ENCODE results near the gene ARID1B.

ARID1B gene

DNA sequence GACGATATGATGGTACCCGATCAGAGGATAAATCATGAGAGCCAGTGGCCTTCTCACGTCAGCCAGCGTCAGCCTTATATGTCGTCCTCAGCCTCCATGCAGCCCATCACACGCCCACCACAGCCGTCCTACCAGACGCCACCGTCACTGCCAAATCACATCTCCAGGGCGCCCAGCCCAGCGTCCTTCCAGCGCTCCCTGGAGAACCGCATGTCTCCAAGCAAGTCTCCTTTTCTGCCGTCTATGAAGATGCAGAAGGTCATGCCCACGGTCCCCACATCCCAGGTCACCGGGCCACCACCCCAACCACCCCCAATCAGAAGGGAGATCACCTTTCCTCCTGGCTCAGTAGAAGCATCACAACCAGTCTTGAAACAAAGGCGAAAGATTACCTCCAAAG, 423.9 kb downstream of the ARID1B start:
- DNase-seq: no peak

DNA sequence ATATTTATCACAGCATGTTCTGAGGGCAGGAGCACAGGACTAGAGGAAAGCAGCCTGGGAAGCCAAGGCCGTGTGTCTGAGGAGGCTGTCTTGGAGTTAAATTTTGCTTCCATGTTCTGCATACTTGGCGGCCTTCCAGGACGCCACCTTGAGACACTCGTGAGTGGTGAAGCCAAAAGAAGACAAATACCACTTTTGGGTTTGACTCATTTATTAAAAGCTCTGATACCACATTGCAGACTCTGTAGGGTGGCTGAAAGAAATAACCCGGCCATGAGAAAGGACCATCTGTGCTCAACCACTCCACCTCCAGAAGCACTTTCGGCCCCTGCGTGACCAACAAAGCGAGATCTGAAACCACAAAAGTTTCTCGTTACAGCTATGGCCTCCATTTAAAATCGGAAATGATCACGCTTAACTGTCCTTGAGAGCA, 426.1 kb downstream of the ARID1B start:
- DNase-seq: no peak

DNA sequence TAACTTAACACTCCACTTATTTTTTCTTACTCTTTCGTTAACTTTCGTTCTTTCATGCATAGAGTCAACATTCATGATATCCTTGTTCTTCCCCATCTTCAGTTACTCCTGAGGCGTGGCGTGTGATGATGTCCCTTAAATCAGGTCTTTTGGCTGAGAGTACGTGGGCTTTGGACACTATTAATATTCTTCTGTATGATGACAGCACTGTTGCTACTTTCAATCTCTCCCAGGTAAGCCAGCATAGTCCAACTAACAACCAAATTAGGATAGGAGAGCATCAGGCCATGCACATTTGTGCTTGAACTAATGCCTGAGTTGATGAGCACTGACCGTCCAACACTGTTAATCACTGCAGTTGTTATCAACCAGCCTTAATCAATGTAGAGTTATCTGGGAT, 426.6 kb downstream of the ARID1B start:
- no peak for DNase-seq

DNA sequence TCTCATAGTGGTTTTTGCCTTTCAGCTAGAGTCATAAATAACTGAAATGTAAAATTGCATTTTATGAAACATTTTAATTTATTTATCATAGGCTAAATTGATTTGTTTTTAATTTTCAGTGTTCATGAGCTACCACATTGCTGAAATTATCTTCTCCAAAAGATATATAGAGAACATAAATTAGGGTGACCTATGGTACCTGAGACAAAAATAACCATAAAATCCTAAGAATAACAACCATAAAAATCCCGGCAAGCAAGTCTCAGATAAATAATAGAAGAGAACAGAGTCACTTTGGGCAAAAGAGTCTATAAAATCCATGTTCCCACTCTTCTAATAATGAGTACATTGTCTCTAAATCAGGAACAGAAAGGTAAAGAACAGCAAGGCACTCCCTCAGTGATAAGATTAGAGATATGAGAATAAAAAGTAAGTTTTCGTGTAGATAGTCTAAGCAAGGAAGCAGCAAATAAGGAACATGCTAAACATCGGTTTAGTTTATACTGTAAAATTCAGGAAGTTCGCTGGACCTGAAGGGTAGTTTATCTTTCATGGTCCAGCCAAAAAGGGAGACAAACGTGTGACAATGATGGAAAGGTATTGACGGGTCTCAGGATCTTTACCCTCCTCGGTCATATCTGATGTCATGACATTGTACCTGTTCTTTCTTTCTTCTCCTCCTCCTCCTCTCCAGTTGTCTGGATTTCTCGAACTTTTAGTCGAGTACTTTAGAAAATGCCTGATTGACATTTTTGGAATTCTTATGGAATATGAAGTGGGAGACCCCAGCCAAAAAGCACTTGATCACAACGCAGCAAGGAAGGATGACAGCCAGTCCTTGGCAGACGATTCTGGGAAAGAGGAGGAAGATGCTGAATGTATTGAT, 428.5 kb downstream of the ARID1B start:
- no peak for DNase-seq

DNA sequence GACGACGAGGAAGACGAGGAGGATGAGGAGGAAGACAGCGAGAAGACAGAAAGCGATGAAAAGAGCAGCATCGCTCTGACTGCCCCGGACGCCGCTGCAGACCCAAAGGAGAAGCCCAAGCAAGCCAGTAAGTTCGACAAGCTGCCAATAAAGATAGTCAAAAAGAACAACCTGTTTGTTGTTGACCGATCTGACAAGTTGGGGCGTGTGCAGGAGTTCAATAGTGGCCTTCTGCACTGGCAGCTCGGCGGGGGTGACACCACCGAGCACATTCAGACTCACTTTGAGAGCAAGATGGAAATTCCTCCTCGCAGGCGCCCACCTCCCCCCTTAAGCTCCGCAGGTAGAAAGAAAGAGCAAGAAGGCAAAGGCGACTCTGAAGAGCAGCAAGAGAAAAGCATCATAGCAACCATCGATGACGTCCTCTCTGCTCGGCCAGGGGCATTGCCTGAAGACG, 429.2 kb downstream of the ARID1B start:
- no peak for DNase-seq

DNA sequence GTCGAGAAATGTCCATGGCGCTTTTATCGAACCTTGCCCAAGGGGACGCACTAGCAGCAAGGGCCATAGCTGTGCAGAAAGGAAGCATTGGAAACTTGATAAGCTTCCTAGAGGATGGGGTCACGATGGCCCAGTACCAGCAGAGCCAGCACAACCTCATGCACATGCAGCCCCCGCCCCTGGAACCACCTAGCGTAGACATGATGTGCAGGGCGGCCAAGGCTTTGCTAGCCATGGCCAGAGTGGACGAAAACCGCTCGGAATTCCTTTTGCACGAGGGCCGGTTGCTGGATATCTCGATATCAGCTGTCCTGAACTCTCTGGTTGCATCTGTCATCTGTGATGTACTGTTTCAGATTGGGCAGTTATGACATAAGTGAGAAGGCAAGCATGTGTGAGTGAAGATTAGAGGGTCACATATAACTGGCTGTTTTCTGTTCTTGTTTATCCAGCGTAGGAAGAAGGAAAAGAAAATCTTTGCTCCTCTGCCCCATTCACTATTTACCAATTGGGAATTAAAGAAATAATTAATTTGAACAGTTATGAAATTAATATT, 430.4 kb downstream of the ARID1B start:
- DNase-seq: no peak

DNA sequence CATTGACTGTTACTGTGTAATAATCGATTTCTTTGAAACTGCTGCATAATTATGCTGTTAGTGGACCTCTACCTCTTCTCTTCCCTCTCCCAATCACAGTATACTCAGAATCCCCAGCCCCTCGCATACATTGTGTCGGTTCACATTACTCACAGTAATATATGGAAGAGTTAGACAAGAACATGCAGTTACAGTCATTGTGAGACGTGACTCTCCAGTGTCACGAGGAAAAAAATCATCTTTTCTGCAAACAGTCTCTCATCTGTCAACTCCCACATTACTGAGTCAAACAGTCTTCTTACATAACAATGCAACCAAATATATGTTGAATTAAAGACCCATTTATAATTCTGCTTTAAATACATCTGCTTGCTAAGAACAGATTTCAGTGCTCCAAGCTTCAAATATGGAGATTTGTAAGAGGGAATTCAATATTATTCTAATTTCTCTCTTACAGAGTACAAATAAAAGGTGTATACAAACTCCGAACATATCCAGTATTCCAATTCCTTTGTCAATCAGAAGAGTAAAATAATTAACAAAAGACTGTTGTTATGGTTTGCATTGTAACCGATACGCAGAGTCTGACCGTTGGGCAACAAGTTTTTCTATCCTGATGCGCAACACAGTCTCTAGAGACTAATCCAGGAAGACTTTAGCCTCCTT, 432.8 kb downstream of the ARID1B start:
- no peak for DNase-seq

DNA sequence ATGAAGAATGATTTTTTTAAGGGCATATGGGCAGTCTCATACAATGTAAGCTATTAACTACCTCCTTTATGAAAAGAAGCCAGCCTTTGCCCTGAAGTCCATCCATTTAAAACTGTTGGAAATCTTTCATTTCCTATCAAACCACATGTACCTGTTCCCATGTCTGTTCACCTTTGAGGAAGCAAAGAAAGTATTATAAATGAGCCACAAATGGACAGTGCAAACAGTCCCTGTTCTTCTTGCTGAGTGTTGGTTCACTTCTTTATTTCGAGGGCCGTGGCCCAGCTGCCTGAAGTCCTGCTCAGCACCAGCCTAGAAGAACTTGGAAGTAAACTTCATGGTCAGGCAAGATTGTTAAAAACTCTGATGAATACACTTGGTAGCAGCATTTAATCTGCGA, 433.8 kb downstream of the ARID1B start:
- DNase-seq: no peak

DNA sequence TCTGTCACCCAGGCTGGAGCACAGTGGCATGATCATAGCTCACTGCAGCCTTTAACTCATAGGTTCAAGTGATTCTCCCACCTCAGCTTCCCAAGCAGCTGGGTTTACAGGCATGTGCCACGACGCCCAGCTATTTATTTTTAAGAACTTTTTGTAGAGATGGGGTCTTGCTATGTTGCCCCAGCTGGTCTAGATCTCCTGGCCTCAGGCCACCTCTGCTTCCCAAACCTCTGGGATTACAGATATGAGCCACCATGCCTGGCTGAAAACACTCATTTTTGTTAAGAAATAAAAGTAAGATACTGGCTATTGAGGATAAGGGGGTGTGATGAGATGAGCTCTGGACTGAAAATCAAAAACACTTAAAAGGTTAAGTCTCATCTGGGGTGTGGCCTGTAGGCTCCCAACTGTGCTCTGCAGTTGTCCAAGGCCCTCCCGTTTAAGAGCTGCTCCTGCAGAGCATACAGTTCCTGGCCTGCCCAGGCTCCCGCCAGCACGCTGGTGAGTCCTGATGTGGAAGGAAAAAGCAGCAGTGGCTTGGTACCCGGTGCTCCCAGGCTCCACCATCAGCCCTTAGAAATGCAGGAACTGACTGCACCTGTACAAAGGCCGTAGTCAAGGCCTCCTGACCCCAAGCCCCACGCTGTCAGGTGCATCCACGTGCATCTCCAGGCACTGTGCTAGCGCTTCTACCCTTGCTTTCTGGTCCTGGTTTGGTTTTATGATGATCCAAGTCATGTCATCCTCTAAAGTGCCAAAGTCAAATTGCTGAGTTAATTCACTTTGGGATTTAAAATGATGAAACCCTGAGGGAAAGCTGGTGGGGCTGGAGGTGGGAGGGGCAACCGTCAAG, 434.7 kb downstream of the ARID1B start:
- no peak for DNase-seq

DNA sequence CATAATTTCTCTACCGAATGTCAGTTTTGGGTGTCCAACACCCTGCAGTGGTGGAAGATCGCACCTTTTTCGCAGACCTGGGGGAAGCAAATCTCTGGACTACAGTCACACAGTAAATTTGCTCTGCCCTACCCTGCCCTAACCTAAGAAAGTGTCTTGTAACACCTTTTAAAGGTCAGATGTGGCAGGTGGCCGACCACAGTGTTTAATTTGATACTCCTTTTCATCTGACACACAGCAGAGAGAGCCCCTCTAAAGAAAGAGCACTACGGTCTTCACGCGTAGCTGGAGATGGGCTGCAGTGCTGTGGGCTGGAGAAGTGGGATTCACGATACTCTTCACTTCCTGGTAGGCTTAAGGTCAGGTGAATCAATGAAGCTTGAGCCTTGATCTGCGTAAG, 436.2 kb downstream of the ARID1B start:
- no peak for DNase-seq

DNA sequence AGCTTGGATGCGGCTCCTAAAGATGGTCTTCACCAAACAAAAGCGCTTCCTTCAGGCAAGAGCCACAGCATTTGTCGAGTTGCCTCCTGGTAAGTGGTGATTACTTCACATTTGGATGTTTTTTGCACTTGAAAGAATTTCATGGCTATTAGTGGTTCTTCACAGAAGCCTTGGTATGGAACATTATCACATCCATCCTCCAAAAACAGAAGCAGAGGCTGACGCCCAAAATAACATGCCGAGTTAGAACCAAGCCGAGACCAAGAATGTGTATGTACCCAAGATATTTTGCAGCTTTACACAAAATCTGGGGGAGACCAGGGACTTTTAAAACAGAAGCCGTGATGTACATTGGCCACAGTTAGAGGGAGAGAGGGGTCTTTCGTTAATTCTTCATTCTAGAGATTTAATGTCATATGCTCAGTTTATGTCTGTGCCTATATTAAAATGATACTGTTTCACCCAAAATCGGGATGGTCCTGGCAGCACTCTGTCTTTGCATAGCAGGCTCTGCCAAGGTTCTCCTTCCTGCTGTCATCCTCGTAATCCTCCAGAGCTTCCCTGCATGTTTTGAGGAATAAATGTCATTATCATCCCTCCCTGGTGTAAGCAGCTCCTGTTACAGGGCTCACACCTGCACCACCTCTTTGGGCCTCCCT, 436.9 kb downstream of the ARID1B start:
- no peak for DNase-seq

DNA sequence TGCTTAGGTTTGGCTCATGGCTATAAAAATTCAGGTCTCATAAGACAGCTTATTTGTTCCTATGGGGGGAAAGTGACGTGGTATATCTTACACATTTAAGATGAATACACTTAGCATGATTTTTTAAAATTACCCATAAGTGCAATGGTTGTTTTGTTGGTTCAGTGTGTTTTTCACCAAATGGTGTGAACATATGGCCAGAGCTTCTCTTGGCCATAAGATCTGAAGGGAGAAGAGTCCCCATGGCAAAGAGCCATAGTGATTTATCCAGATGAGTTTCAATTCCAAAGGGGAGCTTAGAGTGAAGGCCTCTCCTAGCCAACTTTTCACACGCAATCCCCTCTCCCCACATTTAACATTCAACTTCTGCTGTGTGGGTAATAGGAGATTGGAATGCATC, 438.5 kb downstream of the ARID1B start:
- no peak for DNase-seq

DNA sequence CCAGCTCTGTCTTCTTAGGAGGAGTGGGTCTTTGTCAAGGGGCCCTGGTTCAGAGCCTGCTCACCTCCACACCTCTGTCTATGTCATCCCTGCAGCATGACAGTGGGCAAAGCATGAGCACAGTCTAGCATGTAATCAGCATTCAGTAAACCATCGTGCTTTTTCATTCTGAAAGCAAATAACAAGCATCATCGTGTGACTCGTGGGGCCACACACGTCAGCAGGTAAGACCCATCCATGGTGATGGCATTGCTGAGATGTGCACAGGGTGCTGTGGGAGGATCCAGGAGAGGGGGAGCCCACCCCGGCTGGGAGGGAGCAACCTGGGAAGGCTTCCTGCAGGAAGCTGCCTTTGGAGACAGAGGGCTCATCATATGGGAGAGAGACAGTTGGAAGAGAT, 439.4 kb downstream of the ARID1B start:
- no peak for DNase-seq

DNA sequence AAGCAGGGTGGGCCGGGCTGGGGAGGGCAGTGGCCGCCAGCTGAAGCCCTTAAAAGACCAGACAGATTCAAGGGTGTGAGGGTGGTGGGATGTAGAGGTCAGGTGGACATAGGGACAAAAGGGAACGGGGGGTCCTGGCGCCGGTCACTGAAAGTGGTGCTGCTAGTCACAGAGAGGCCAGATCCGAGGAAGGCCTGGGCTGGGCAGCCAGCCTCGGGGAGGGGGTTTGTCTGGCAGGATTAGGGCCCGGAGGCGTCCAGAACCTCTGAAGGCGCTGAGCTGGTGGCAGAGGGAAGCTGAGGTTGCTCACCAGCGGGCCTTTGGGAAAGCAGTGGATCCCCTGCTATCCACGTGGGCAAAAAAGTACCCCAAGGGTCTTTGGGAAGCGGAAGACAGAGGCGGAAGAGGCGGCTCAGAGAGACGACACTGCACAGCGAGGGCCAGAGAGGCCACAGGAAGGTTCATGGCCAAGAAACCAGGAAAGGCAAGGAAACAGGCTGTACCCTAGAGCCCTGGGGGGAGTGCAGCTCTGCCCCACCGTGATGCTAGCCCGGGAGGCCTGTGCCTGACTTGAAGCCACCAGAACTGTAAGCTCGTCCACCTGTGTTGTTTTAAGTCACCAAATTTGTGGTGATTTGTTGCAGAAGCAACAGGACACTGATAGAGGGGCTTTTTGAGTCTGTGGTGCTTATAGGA, 440.2 kb downstream of the ARID1B start:
- no peak for DNase-seq

DNA sequence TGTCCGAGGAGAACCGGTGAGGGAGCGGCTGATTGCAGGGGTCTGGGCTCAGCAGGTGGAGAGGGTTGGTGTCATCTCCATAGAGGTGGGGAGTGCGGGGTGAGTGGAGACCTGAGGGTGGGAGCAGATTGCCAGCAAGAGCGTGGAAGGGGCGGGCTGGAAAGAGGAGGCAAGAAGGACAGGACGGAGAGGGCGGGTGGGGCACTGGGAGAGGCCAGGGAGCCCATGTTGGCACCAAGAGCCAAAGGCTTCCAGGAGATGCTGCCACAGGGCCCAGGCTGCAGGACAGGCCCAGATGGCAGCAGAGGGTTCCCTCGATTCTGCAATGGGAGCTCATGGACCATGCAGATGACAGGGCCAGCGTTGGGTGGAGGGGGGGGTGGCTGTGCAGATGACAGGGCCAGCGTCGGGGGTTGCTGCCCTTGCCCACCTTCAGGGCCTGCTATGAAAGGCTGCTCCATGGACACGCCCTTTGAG, 440.8 kb downstream of the ARID1B start:
- DNase-seq: no peak

DNA sequence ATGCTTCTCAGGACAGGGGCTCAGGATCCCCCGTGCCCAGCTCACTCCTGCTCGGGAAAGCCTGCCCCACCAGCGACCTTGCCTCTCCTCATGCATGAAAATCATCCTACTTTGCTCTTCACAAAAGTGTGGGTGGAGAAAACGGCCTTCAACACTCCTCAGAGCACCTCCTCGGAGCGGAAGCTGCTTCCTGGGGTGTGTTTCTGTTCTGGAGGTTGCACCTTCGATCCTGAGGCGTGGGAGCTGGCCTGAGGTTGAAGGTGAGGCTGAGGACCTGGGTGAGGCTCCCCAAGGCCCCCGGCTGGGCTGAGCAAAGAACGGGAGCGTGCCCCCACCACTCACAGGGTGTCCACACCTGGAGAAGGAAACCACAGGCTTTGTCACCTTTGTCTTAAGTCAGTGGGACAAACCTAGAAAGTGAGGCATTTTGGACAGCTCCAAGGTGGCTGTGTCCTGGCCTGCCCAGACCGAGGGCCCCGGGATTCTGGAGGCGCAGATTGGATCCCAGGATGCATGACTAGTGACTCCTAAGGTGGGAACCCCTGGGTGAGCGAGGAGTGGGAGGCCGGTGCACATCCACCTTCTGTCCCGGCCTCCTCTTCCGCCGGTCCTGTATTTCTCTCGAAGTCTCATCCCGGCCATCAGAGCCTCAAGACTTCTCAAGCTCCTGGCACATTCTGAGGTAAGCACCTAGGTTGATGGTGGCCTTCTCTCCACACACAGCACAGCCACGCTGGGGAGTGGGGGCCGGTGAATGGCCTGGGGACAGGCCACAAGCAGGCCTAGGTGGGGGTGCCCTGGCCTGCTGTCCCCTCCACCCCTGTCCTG, 441.4 kb downstream of the ARID1B start:
- DNase-seq: no peak

DNA sequence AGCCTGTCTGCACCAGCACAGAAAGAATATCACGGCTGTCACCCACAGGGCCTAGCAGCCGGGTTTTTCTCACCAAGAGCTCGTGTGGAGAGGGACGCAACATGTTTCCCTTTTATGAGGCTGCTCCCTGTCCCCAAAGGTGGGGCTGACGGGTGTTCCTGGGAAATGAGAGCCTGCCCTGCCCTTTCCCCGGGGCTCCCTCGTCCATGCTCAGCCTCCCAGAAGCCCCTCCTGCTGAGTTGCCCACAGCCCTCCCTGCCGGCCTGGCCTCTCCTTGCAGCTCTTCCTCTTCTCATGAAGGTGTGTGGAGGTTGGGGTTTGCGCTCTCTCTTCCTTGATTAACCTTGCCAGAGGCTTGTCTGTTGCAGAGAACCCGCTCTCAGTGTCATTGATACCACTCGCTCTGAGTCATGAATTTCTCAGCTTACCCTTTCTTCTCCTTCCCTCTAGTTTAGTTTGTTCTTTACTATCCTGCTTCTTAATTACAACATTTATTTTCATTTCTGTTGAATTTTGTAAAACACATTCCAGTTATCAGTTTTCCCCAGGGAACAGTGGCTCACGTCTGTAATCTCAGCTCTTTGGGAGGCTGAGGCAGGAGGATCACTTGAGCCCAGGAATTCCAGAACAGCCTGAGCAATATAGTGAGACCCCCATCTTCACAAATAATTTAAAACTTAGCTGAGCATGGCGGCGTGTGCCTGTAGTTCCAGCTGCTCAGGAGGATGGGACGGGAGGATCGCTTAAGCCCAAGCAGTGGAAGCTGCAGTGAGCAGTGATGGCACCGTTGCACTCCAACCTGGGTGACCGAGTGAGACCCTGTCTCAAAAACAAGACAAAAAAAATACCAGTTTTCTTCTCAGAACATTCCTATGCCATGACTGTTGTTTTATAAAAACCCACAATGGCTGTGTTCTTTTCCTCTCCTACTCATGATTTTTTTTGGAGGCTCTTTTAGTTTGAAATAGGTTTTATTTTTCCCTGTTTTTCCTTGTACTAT, 442.3 kb downstream of the ARID1B start:
- DNase-seq: no peak

DNA sequence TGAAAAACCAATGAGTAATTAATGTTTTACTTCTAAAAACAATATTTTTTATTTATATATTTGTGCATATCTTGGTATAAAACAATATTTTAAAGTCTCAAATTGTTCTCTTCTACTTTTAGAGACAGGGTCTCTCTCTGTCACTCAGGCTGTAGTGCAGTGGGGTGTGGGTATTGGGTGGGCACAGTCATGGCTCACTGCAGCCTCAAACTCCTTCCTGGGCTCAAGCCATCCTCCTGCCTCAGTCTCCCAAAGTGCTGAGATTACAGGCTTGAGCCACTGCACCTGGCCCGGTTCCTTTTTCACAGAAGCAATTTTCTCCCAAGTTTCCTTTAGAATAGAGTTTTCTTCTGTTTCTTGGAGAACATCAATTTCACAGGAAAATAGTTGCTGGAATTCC, 443.3 kb downstream of the ARID1B start:
- DNase-seq: no peak

DNA sequence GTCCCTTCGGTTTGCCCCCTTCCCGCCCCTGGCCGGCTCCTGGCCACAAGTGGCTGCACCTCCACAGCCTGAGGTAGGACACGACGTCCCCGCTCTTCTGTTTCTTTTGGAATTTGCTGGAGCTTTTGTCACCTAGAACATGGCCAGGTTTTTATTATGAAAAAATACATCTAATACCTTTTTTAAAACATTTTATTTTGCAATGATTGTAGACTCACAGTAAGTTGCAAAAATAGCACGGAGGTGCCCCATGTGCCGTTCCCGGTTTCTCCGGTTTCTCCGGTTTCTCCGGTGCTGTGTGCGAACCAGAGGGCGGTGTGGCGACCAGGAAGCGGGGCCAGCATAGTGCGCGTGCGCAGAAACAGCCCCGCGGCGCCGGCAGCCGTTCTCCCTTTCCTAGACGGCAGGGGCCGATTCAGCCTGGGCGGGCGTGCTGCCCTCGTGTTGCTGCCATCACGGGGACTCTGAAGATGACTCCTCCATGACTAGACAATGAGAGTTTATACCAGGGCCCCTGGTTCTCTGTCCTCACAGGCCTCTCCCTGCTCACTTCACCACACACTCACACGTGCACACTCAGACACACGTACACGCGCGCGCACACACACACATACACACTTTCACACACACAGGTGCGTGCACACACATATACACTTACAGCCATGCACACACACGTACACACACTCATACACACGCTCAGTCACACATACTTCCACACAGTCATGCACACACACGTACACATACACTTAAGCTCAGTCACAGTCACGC, 444.1 kb downstream of the ARID1B start:
- DNase-seq: peak; percentile 82

Measured in CD4-positive, alpha-beta T cell treated with Interleukin-10 for 1 hour (primary cell).